ENCODE measurements around the gene GPR35. TPM values are rescaled to one million over a fixed set of nuclear protein-coding genes. Genes with fewer than 3 reads are reported as not detected.
"Not testable (repeated sequence)": the region's sequence is repeated elsewhere in the genome, so short reads cannot be mapped to it uniquely, and the experiment has no call there.

The GPR35 gene
- total and polyA plus RNA-seq, 2 of the 13 experiments (the other 11 are each of a cell fraction or from before 2014, with no cell fraction given) = 27.1 to 44.2 TPM

DNA sequence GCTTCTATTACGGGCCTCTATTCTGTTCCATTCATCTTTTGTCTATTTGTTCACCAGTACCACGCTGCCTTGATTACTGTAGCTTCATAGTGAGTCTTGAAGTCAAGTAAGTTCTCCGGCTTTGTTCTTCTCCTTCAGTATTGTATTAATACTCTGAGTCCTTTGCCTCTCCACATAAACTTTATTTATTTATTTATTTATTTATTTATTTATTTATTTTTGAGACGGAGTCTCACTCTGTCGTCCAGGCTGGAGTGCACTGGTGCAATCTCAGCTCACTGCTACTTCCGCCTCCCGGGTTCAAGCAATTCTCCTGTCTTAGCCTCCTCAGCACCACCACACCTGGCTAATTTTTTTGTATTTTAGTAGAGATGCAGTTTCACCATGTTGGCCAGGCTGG, 34.6 kb downstream of the GPR35 start:
- POLR2A ChIA-PET; BruUV-seq (replicated peaks); intact Hi-C loops (cut with micrococcal nuclease; ENCODE audit: unreplicated experiment); H3K79me2 ChIP-seq (ENCODE audit: insufficient read depth, low read length); H3K9me3 ChIP-seq (ENCODE audit: low read length); CTCF ChIA-PET (ENCODE audit: low intra/inter-chr PET ratio, low total read pairs); H3K36me3 ChIP-seq (replicated peaks in 1 of 2; ENCODE audit: control insufficient read depth in 1 of 2, insufficient read depth in 2 of 2, low read length in 2 of 2); H3K27ac ChIP-seq (ENCODE audit: extremely low read length, insufficient read depth, low read length); H2AFZ ChIP-seq (ENCODE audit: low read length); H3K9ac ChIP-seq (ENCODE audit: insufficient read depth, low read depth, low read length); H3K4me2 ChIP-seq (ENCODE audit: low read depth, low read length); in situ Hi-C loops (cut with HindIII; ENCODE audit: extremely low pct_ligation_motif_present, low pct_unique_long_range_greater_than_20kb); DNase-seq (ENCODE audit: low spot score); FAIRE-seq; H4K20me1 ChIP-seq (ENCODE audit: insufficient read depth, low read length); H3K4me1 ChIP-seq (ENCODE audit: insufficient read depth, low read length); ATAC-seq; H3K4me3 ChIP-seq (replicated peaks in 1 of 3; ENCODE audit: insufficient read depth in 1 of 3, low read depth in 2 of 3, low read length in 3 of 3): not testable (repeated sequence)
- H3K27me3 ChIP-seq (ENCODE audit: control insufficient read depth in 1 of 2, insufficient read depth in 2 of 2, low read length in 2 of 2) = peaks cover 0 to 42% of the 10 kb centered on the region in 2 experiments; a peak in 3 of 5 replicates
- WGBS (ENCODE audit: low lambda C conversion rate) = 31% methylated on average over 7 of the region's 7 CpGs

DNA sequence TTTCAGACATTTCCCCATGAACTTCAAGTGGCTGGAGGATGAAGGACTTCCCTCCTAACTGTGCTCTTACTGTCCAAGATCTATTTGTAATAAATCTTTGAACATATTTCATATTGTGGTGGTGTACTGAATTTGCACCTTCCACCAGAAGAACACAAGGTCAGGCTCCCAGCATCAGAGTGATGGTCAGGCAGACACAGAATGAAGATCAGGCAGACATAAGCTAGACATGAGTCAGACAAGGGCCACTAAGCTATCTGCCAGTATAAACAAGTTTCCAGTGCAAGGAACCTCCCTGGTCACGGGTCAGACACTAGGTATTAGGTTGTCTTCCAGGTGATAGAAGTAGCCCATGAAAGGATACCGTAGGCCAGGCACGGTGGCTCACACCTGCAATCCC, 37.4 kb downstream of the GPR35 start:
- no peak for DNase-seq (ENCODE audit: low spot score)
- H3K9ac ChIP-seq (ENCODE audit: insufficient read depth, low read depth, low read length) = no peak overlapping the region
- H2AFZ ChIP-seq (ENCODE audit: low read length) = no peak overlapping the region
- in situ Hi-C loops (cut with HindIII; ENCODE audit: extremely low pct_ligation_motif_present, low pct_unique_long_range_greater_than_20kb) = no loop called here
- H3K4me3 ChIP-seq (replicated peaks in 1 of 3; ENCODE audit: insufficient read depth in 1 of 3, low read depth in 2 of 3, low read length in 3 of 3) = no peak overlapping the region
- WGBS (ENCODE audit: low lambda C conversion rate) = 8% methylated on average over 3 of the region's 3 CpGs
- no peaks in the 10 kb centered on the region for H4K20me1 ChIP-seq (ENCODE audit: insufficient read depth, low read length)
- H3K9me3 ChIP-seq (ENCODE audit: low read length) = peaks cover 4% of the 10 kb centered on the region
- POLR2A ChIA-PET = no interaction called here
- ATAC-seq = no peak
- peaks cover 0 to 17% of the 10 kb centered on the region in 2 experiments; a peak in 3 of 5 replicates for H3K27me3 ChIP-seq (ENCODE audit: control insufficient read depth in 1 of 2, insufficient read depth in 2 of 2, low read length in 2 of 2)
- intact Hi-C loops (cut with micrococcal nuclease; ENCODE audit: unreplicated experiment) = no loop called here
- H3K27ac ChIP-seq (ENCODE audit: extremely low read length, insufficient read depth, low read length) = no peak overlapping the region
- TF ChIP-seq ZNF629 (CRISPR knock-in tag; conservative IDR thresholded peaks at IDR 0.05) (no peak), RBM22 (optimal IDR thresholded peaks at IDR 0.05; ENCODE audit: low read length) (no peak), ZNF367 (CRISPR knock-in tag; IDR thresholded peaks at IDR 0.05; ENCODE audit: borderline replicate concordance) (no peak), ZNF777 (CRISPR knock-in tag; IDR thresholded peaks at IDR 0.05) (no peak), ZNF24 (IDR thresholded peaks at IDR 0.05) (no peak)
- BruUV-seq (replicated peaks) = no TSS peak
- H3K36me3 ChIP-seq (replicated peaks in 1 of 2; ENCODE audit: control insufficient read depth in 1 of 2, insufficient read depth in 2 of 2, low read length in 2 of 2) = no peaks in the 10 kb centered on the region
- CTCF ChIA-PET (ENCODE audit: low intra/inter-chr PET ratio, low total read pairs) = no interaction called here
- H3K4me1 ChIP-seq (ENCODE audit: insufficient read depth, low read length) = no peaks in the 10 kb centered on the region
- FAIRE-seq = no peak
- no peak overlapping the region for H3K4me2 ChIP-seq (ENCODE audit: low read depth, low read length)
- H3K79me2 ChIP-seq (ENCODE audit: insufficient read depth, low read length) = no peaks in the 10 kb centered on the region
